GM23338 (cell line): ENCODE results near the gene DCLK3. TPM values are rescaled to one million over a fixed set of nuclear protein-coding genes. Genes with fewer than 3 reads are reported as not detected.

Source experiments
- ATAC-seq: fragments of 200-7000 bp; cut with Tn5 transposase; 3 replicates; pipeline ENCODE4 v1.9.1; 2020
- DNase-seq: peaks from one replicate; pipeline ENCODE4 v3.0.0-alpha.2; 2015; ENCODE audit warnings: low spot score
- H2AFZ ChIP-seq: fragments of 200-600 bp; sonication (generic); 2 replicates; pipeline ENCODE4 v1.8.0; 2016; ENCODE audit warnings: antibody characterized with exemption, mild to moderate bottlenecking, moderate library complexity
- H3F3A ChIP-seq: fragments of 200-600 bp; sonication (generic); replicated peaks from 2 replicates; pipeline ENCODE4 v1.8.0; 2017; ENCODE audit warnings: antibody characterized with exemption, mixed run types, low read depth
- H3K27ac ChIP-seq: fragments of 200-600 bp; sonication (generic); 2 replicates; pipeline ENCODE4 v1.6.1; 2016; ENCODE audit warnings: low read depth
- H3K27me3 ChIP-seq: fragments of 200-600 bp; sonication (generic); 2 replicates; pipeline ENCODE4 v1.8.0; 2016; ENCODE audit warnings: mild to moderate bottlenecking, mixed run types, moderate library complexity; ENCODE audit not compliant: insufficient read depth
- H3K36me3 ChIP-seq: fragments of 200-600 bp; sonication (generic); 2 replicates; pipeline ENCODE4 v1.8.0; 2016; ENCODE audit warnings: mild to moderate bottlenecking; ENCODE audit not compliant: insufficient read depth
- H3K4me1 ChIP-seq: fragments of 200-600 bp; sonication (generic); 2 replicates; pipeline ENCODE4 v1.8.0; 2016; ENCODE audit warnings: mild to moderate bottlenecking, moderate library complexity; ENCODE audit not compliant: insufficient read depth
- H3K4me2 ChIP-seq: fragments of 200-600 bp; sonication (generic); 2 replicates; pipeline ENCODE4 v1.7.1; 2017; ENCODE audit warnings: mixed run types
- H3K4me3 ChIP-seq: fragments of 200-600 bp; sonication (generic); 2 replicates; pipeline ENCODE4 v1.6.1; 2016; ENCODE audit warnings: mixed run types
- H3K79me2 ChIP-seq: fragments of 200-600 bp; sonication (generic); replicated peaks from 2 replicates; pipeline ENCODE4 v1.8.0; 2017; ENCODE audit warnings: mild to moderate bottlenecking; ENCODE audit not compliant: insufficient read depth
- H3K9me2 ChIP-seq: fragments of 200-600 bp; sonication (generic); 2 replicates; pipeline ENCODE4 v1.8.0; 2017; ENCODE audit not compliant: insufficient read depth
- H4K20me1 ChIP-seq: fragments of 200-600 bp; sonication (generic); replicated peaks from 2 replicates; pipeline ENCODE4 v1.8.0; 2017; ENCODE audit warnings: mild to moderate bottlenecking; ENCODE audit not compliant: insufficient read depth
- H3K27ac Mint-ChIP-seq: 2 replicates; pipeline ENCODE4 v1.8.0; 2020; ENCODE audit warnings: inconsistent platforms, mild to moderate bottlenecking, moderate library complexity, mixed read lengths
- H3K27me3 Mint-ChIP-seq: 3 replicates; pipeline ENCODE4 v1.8.0; 2022; ENCODE audit warnings: low read depth, mild to moderate bottlenecking, moderate library complexity, mixed read lengths, inconsistent platforms; ENCODE audit not compliant: insufficient read depth, poor library complexity
- H3K36me3 Mint-ChIP-seq: 3 replicates; pipeline ENCODE4 v1.8.0; 2021; ENCODE audit warnings: low read depth, mild to moderate bottlenecking, inconsistent platforms, moderate library complexity, mixed read lengths
- H3K4me1 Mint-ChIP-seq: 3 replicates; pipeline ENCODE4 v1.8.0; 2020; ENCODE audit warnings: mild to moderate bottlenecking, inconsistent platforms, mixed read lengths
- H3K4me3 Mint-ChIP-seq: 3 replicates; pipeline ENCODE4 v1.8.0; 2021; ENCODE audit warnings: moderate library complexity, mild to moderate bottlenecking, inconsistent platforms, mixed read lengths
- H3K9me3 Mint-ChIP-seq: 3 replicates; pipeline ENCODE4 v1.8.0; 2020; ENCODE audit warnings: moderate library complexity, mild to moderate bottlenecking, inconsistent platforms, mixed read lengths
- CREB1 ChIP-seq: fragments of 250-450 bp; sonication (Bioruptor Pico); IDR thresholded peaks from 2 replicates; pipeline ENCODE4 v1.5.0; 2020; ENCODE audit warnings: low read depth, mild to moderate bottlenecking, moderate library complexity
- EZH2 ChIP-seq: fragments of 200-600 bp; sonication (generic); IDR thresholded peaks from one replicate; pipeline ENCODE4 v1.8.0; 2017; ENCODE audit warnings: antibody characterized with exemption, mild to moderate bottlenecking, low read depth; ENCODE audit not compliant: unreplicated experiment
- EZH2phosphoT487 ChIP-seq: fragments of 200-600 bp; sonication (generic); IDR thresholded peaks from one replicate; pipeline ENCODE4 v1.8.1; 2018; ENCODE audit warnings: antibody characterized with exemption; ENCODE audit not compliant: unreplicated experiment
- JUNB ChIP-seq: IDR thresholded peaks from one replicate; pipeline ENCODE4 v1.6.1; 2016; ENCODE audit warnings: antibody characterized with exemption; ENCODE audit not compliant: unreplicated experiment
- NANOG ChIP-seq: IDR thresholded peaks from 2 replicates; pipeline ENCODE4 v1.6.1; 2016; ENCODE audit warnings: antibody characterized with exemption, borderline replicate concordance
- POLR2AphosphoS5 ChIP-seq: IDR thresholded peaks from 2 replicates; pipeline ENCODE4 v1.6.1; 2016; ENCODE audit warnings: antibody characterized with exemption, low read depth
- STAT1 ChIP-seq: IDR thresholded peaks from one replicate; pipeline ENCODE4 v1.6.1; 2016; ENCODE audit warnings: antibody characterized with exemption; ENCODE audit not compliant: unreplicated experiment
- ZNF114 ChIP-seq: fragments of 250-450 bp; sonication (Bioruptor Pico); IDR thresholded peaks from 2 replicates; pipeline ENCODE4 v1.5.0; 2020; ENCODE audit warnings: mild to moderate bottlenecking, moderate library complexity
- ZNF331 ChIP-seq: fragments of 250-450 bp; sonication (Bioruptor Pico); IDR thresholded peaks from 2 replicates; pipeline ENCODE4 v1.5.0; 2020; ENCODE audit warnings: low read depth, mild to moderate bottlenecking, moderate library complexity
- polyA plus RNA-seq: library from polyadenylated mRNA; unstranded; fragments of >200 nt; fragmentation: Nextera tagmentation; extraction: Ambion mirVana; gene quantifications from 2 replicates; pipeline ENCODE4 v1.2.1, GENCODE V29; 2016
- total RNA-seq: library from RNA; depleted of rRNA; stranded (reverse); fragments of >200 nt; shearing (Covaris generic); gene quantifications from 2 replicates; pipeline ENCODE4 v1.2.3, GENCODE V29; 2014
- TF ChIP-seq, protein P1 (sequence below), 2 experiments: fragments of 200-600 bp in 1 of 2; sonication (generic) in 1 of 2; conservative IDR thresholded peaks; 2 replicates each; pipeline versions ENCODE4 v1.5.1 to v1.6.1; 2016 to 2017; ENCODE audit warnings: antibody characterized with exemption in 2 of 2, low read depth in 2 of 2, mild to moderate bottlenecking in 2 of 2, moderate library complexity in 1 of 2
- TF ChIP-seq, protein P2 (sequence below): IDR thresholded peaks from one replicate; pipeline ENCODE4 v1.6.1; 2018; ENCODE audit warnings: antibody characterized with exemption; ENCODE audit not compliant: unreplicated experiment
- TF ChIP-seq, protein P3 (sequence below): IDR thresholded peaks from 2 replicates; pipeline ENCODE4 v1.6.1; 2016; ENCODE audit warnings: antibody characterized with exemption

Gene DCLK3
- total and polyA plus RNA-seq, 2 experiments from 2014 or later, result 0.40 to 0.66 TPM

DNA sequence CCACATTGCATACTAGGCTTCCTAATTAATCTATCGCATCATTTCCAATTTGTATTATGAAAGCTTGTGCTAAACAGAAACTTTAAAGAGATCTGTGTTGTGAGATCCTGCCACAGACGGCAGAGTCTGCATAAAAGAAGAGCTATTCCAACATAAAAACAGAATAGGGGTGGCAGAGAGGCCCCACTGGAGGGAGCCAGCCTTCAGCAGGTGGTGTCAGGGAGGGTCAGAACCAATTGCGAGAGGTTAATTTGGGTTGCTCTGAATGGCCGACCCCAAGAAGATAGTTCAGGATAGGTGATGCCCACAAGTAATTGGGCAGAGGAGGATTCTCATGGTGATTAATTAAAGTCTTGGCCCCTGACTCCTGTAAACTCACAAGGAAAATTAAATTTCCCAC is 74.8 kb downstream of the DCLK3 start:
- H3K9me2 ChIP-seq, result no peaks in the 10 kb centered on the region; the same call in 1 of the 2 replicates
- H3K9me3 Mint-ChIP-seq, result peaks cover 8% of the 10 kb centered on the region; the same call in 2 of the 3 replicates
- peak overlapping the region; percentile 29; the same call in 1 of the 2 replicates for H2AFZ ChIP-seq
- H3K27me3 Mint-ChIP-seq, result peaks cover 3% of the 10 kb centered on the region
- peaks cover 4% of the 10 kb centered on the region; the same call in 1 of the 3 replicates for H3K36me3 Mint-ChIP-seq
- no peaks in the 10 kb centered on the region for H3K4me1 ChIP-seq
- H3K4me3 Mint-ChIP-seq, result no peak overlapping the region
- DNase-seq (peak; percentile 23), ATAC-seq (peak; percentile 58)
- H3K36me3 ChIP-seq, result no peaks in the 10 kb centered on the region
- no peak overlapping the region for H3K4me3 ChIP-seq
- H3K4me1 Mint-ChIP-seq, result peaks cover 5% of the 10 kb centered on the region
- no peaks in the 10 kb centered on the region for H4K20me1 ChIP-seq
- H3K27ac Mint-ChIP-seq, result no peak overlapping the region
- TF ChIP-seq, protein P1, sequence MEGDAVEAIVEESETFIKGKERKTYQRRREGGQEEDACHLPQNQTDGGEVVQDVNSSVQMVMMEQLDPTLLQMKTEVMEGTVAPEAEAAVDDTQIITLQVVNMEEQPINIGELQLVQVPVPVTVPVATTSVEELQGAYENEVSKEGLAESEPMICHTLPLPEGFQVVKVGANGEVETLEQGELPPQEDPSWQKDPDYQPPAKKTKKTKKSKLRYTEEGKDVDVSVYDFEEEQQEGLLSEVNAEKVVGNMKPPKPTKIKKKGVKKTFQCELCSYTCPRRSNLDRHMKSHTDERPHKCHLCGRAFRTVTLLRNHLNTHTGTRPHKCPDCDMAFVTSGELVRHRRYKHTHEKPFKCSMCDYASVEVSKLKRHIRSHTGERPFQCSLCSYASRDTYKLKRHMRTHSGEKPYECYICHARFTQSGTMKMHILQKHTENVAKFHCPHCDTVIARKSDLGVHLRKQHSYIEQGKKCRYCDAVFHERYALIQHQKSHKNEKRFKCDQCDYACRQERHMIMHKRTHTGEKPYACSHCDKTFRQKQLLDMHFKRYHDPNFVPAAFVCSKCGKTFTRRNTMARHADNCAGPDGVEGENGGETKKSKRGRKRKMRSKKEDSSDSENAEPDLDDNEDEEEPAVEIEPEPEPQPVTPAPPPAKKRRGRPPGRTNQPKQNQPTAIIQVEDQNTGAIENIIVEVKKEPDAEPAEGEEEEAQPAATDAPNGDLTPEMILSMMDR (conservative IDR thresholded peaks at IDR 0.05; ENCODE audit: low read depth in 2 of 2), result peak in 1 of 2 experiments; percentile 43; a peak in 2 of 4 replicates
- TF ChIP-seq, protein P2, sequence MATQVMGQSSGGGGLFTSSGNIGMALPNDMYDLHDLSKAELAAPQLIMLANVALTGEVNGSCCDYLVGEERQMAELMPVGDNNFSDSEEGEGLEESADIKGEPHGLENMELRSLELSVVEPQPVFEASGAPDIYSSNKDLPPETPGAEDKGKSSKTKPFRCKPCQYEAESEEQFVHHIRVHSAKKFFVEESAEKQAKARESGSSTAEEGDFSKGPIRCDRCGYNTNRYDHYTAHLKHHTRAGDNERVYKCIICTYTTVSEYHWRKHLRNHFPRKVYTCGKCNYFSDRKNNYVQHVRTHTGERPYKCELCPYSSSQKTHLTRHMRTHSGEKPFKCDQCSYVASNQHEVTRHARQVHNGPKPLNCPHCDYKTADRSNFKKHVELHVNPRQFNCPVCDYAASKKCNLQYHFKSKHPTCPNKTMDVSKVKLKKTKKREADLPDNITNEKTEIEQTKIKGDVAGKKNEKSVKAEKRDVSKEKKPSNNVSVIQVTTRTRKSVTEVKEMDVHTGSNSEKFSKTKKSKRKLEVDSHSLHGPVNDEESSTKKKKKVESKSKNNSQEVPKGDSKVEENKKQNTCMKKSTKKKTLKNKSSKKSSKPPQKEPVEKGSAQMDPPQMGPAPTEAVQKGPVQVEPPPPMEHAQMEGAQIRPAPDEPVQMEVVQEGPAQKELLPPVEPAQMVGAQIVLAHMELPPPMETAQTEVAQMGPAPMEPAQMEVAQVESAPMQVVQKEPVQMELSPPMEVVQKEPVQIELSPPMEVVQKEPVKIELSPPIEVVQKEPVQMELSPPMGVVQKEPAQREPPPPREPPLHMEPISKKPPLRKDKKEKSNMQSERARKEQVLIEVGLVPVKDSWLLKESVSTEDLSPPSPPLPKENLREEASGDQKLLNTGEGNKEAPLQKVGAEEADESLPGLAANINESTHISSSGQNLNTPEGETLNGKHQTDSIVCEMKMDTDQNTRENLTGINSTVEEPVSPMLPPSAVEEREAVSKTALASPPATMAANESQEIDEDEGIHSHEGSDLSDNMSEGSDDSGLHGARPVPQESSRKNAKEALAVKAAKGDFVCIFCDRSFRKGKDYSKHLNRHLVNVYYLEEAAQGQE, result no peak
- no peak for TF ChIP-seq CREB1 (CRISPR knock-in tag)
- no peaks in the 10 kb centered on the region for H3K27me3 ChIP-seq
- no peak overlapping the region for H3K4me2 ChIP-seq
- no peaks in the 10 kb centered on the region for H3F3A ChIP-seq
- H3K27ac ChIP-seq, result no peak overlapping the region
- H3K79me2 ChIP-seq, result no peaks in the 10 kb centered on the region

DNA sequence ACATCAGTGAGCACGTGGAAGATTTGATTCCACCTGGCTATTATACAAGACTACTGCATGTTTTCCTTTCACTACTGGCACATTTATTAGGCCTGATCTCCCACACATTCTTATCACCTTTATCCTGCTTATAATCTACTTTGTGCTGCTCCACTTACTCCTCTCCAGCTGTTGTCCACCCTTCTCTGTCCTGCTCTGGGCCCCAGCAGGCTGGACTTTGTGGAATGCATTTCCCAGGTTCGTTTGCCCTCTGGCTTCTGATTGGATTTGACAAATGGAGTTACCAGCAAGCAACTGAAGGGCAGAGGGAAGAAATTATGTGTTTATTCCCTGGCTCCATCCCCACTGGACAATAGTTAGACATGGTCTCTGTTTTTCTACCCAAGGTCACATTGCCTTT is 75.5 kb downstream of the DCLK3 start:
- Mint-ChIP-seq H3K27ac (no peak overlapping the region), H3K27me3 (peaks cover 3% of the 10 kb centered on the region), H3K4me3 (no peak overlapping the region), H3K36me3 (peaks cover 4% of the 10 kb centered on the region; the same call in 1 of the 3 replicates), H3K9me3 (peaks cover 8% of the 10 kb centered on the region; the same call in 2 of the 3 replicates), H3K4me1 (peaks cover 5% of the 10 kb centered on the region)
- no peaks in the 10 kb centered on the region for H3K27me3 ChIP-seq
- H3K9me2 ChIP-seq, result no peaks in the 10 kb centered on the region
- ATAC-seq, result no peak
- H3K4me3 ChIP-seq, result no peak overlapping the region
- H2AFZ ChIP-seq, result peak overlapping the region; percentile 29; the same call in 1 of the 2 replicates
- H3K27ac ChIP-seq, result no peak overlapping the region
- H3K79me2 ChIP-seq, result no peaks in the 10 kb centered on the region
- no peaks in the 10 kb centered on the region for H3K36me3 ChIP-seq
- no peaks in the 10 kb centered on the region for H3F3A ChIP-seq
- H3K4me1 ChIP-seq, result no peaks in the 10 kb centered on the region
- H3K4me2 ChIP-seq, result no peak overlapping the region
- DNase-seq, result no peak
- no peaks in the 10 kb centered on the region for H4K20me1 ChIP-seq
- TF ChIP-seq JUNB, result no peak
- TF ChIP-seq NANOG, result no peak
- no peak for TF ChIP-seq POLR2AphosphoS5
- TF ChIP-seq ZNF331 (CRISPR knock-in tag), result no peak
- TF ChIP-seq, protein P1 (conservative IDR thresholded peaks at IDR 0.05; ENCODE audit: low read depth in 2 of 2), result no peak
- TF ChIP-seq, protein P3, sequence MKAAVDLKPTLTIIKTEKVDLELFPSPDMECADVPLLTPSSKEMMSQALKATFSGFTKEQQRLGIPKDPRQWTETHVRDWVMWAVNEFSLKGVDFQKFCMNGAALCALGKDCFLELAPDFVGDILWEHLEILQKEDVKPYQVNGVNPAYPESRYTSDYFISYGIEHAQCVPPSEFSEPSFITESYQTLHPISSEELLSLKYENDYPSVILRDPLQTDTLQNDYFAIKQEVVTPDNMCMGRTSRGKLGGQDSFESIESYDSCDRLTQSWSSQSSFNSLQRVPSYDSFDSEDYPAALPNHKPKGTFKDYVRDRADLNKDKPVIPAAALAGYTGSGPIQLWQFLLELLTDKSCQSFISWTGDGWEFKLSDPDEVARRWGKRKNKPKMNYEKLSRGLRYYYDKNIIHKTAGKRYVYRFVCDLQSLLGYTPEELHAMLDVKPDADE, result no peak
- TF ChIP-seq STAT1, result no peak
- no peak for TF ChIP-seq EZH2
- no peak for TF ChIP-seq ZNF114 (CRISPR knock-in tag)
- TF ChIP-seq CREB1 (CRISPR knock-in tag), result no peak
- TF ChIP-seq, protein P2, result no peak
- no peak for TF ChIP-seq EZH2phosphoT487
